Mucosa of stomach (tissue), 1 donor: ENCODE data around the gene SPRTN.

Source experiments
- H3K27me3 ChIP-seq: one replicate; pipeline ENCODE4 v1.7.0; 2013; ENCODE audit warnings: mild to moderate bottlenecking, low read length; ENCODE audit not compliant: control insufficient read depth, insufficient read depth
- H3K36me3 ChIP-seq: one replicate; pipeline ENCODE4 v1.7.0; 2013; ENCODE audit warnings: low read length; ENCODE audit not compliant: control insufficient read depth, insufficient read depth
- H3K4me1 ChIP-seq: one replicate; pipeline ENCODE4 v1.7.0; 2013; ENCODE audit warnings: mild to moderate bottlenecking, low read length; ENCODE audit not compliant: control insufficient read depth, insufficient read depth
- H3K4me3 ChIP-seq: one replicate; pipeline ENCODE4 v1.7.0; 2013; ENCODE audit warnings: low read length
- H3K9ac ChIP-seq: one replicate; pipeline ENCODE4 v1.7.0; 2013; ENCODE audit warnings: mild to moderate bottlenecking, low read length, moderate library complexity
- H3K9me3 ChIP-seq: one replicate; pipeline ENCODE4 v1.7.0; 2013; ENCODE audit warnings: mild to moderate bottlenecking, low read length, moderate library complexity; ENCODE audit not compliant: control insufficient read depth
- donor health status: Pancreatic carcinoma.

SPRTN gene

DNA sequence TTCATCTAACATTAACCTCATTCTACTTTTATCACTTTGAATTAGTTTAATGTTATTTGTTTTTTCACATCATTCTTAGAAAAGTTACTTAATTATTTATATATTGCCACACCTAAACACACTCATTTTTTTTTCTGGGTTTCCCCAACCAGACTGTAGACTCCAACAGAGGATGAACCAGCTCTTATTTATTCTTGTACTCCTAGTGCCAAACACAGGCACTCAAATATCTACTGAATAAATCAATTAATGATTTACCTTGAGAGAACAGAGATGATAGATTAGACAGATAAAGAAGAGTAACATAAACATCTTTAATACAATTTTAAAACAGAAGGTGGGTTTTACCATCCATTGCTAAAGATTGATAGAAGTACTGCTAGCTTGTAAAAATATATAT, 48.4 kb downstream of the SPRTN start:
- Histone ChIP-seq H3K4me1 (peaks cover 9% of the 10 kb centered on the region), H3K9me3 (no peaks in the 10 kb centered on the region), H3K27me3 (no peaks in the 10 kb centered on the region), H3K4me3 (no peak overlapping the region), H3K9ac (no peak overlapping the region), H3K36me3 (no peaks in the 10 kb centered on the region)

GRCh38 chr1:231387770-231388669, 49.9 kb downstream of the SPRTN start:
- Histone ChIP-seq H3K4me3 (no peak overlapping the region), H3K9me3 (no peaks in the 10 kb centered on the region), H3K9ac (no peak overlapping the region), H3K36me3 (no peaks in the 10 kb centered on the region), H3K27me3 (no peaks in the 10 kb centered on the region), H3K4me1 (peaks cover 15% of the 10 kb centered on the region)

DNA sequence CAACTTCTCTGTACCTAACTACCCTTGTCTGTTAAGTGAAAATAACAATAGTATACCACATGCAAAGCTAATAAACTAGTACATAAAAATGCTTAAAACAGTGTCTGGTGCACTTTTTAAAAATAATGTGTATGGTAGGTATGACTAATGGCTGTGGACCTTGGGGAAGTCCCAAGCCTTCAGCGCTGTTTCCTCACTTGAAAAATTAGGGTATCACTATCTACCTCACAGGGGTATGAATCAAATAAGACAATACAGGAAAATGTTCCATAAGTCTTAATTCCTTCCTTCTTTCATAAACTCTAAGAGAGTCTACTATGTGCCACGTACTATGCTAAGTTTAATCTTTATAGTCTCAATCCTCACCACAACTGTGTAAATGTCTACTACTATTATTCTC, 52.0 kb downstream of the SPRTN start:
- Histone ChIP-seq H3K9ac (no peak overlapping the region), H3K36me3 (no peaks in the 10 kb centered on the region), H3K4me3 (no peak overlapping the region), H3K4me1 (peaks cover 27% of the 10 kb centered on the region), H3K27me3 (no peaks in the 10 kb centered on the region), H3K9me3 (no peaks in the 10 kb centered on the region)

- Histone ChIP-seq H3K9ac (no peak overlapping the region), H3K27me3 (no peaks in the 10 kb centered on the region), H3K4me1 (peaks cover 26% of the 10 kb centered on the region), H3K36me3 (no peaks in the 10 kb centered on the region), H3K9me3 (no peaks in the 10 kb centered on the region), H3K4me3 (no peak overlapping the region)
Observed at GRCh38 chr1:231392389-231393131, 54.5 kb downstream of the SPRTN start.

GRCh38 chr1:231393668-231394067, 55.6 kb downstream of the SPRTN start:
- Histone ChIP-seq H3K9me3 (no peaks in the 10 kb centered on the region), H3K4me3 (no peak overlapping the region), H3K4me1 (peaks cover 26% of the 10 kb centered on the region), H3K36me3 (no peaks in the 10 kb centered on the region), H3K27me3 (no peaks in the 10 kb centered on the region), H3K9ac (no peak overlapping the region)

DNA sequence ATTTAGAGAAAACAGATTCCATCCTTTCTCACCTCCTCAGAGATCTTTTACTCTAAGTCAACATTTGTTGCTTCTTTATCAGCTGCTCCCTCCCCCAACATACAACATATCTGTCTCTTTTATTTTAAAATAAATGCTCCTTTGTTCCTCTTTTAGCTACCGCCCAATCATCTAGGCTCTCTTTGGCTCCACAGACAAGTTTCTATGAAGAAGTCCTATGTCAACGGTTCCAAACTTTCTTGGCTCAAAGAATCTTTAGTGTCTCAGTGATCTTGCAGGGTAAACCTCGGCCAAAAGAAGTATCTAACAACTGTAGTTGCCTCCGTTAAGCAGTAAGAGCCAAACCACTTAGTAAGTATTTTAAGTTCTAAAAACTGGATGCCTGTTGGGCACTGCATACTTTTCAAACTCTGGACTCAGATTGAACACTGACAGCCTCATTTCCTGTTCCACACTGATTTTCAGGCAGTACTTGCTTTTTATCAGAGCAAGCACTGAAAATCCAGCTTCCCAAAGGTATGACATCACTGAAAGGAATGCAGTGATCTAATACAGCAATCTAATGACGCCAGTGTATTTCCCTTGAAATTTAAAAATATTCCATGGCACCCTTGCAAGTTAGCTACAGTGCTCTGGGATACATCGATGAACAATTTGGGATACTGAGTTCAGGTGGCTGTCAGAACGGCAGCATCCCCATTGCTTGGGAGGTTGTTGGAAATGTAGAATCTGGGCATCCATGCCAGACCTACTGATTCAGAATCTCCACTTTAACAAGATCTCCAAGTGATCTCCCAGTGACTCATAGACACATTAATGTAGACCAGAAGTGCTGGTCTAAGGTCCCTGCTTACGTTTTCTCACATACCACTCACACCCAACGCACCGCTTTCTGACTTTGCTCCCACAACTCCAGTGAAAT, 57.2 kb downstream of the SPRTN start:
- Histone ChIP-seq H3K36me3 (no peaks in the 10 kb centered on the region), H3K9ac (no peak overlapping the region), H3K9me3 (no peaks in the 10 kb centered on the region), H3K27me3 (no peaks in the 10 kb centered on the region), H3K4me3 (no peak overlapping the region), H3K4me1 (peaks cover 26% of the 10 kb centered on the region)

- H3K4me1 ChIP-seq, result peaks cover 26% of the 10 kb centered on the region
- no peak overlapping the region for H3K9ac ChIP-seq
- no peak overlapping the region for H3K4me3 ChIP-seq
- H3K27me3 ChIP-seq, result no peaks in the 10 kb centered on the region
- no peaks in the 10 kb centered on the region for H3K36me3 ChIP-seq
- H3K9me3 ChIP-seq, result no peaks in the 10 kb centered on the region
Observed at GRCh38 chr1:231395998-231396390, 57.9 kb downstream of the SPRTN start.

DNA sequence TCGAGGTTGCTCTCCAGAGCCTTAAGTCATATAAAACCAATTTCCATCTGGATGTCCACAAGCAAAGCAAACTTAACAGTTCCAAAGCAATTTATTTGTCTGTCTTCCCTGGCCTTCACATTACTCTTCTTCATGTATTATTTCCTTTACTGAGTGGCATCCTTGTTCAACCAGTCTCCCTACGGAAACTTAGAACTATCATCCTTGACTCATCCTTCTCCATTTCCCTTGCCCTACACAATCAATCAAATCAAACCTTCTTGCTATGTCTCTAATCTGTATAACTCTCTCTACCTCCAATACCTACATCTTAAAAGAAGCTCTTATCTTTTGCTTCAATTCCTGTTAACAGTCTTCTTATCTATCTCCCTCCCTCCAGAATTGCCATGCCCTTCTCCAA, 58.5 kb downstream of the SPRTN start:
- H3K4me1 ChIP-seq, result peaks cover 26% of the 10 kb centered on the region
- no peak overlapping the region for H3K4me3 ChIP-seq
- no peak overlapping the region for H3K9ac ChIP-seq
- no peaks in the 10 kb centered on the region for H3K9me3 ChIP-seq
- H3K27me3 ChIP-seq, result no peaks in the 10 kb centered on the region
- no peaks in the 10 kb centered on the region for H3K36me3 ChIP-seq

DNA sequence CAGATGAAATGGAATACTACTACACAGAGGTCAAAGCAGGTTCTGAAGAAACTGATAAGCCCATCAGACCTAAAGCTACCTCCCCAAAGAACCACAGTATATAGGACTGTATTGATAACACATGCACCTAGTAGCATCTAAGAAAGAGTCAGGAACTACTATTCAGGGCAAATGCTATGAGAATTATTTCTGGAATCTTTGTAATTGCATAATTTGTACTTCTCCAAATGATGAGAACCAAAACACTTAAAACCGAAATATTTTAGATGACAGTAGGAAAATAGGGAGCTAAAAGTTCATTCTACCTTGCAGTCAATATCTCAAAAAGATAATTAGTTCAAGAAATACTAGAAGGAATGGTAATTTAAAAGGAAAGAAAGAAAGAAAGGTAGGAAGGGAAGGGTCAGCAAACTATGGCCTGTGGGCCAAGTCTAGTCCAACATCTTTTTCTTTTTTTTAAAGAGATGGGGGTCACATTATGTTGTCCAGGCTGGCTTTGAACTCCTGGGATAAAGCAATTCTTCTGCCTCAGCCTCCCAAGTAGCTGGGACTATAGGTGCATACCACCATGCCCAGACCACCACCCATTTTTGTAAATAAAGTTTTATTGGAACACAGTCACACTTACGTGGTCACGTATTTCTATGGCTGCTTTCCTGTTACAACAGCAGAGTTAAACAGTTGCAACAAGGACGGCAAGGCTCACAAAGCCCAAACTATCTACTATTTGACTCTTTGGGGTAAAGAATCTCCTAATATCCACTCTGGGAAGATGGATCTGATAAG, 60.0 kb downstream of the SPRTN start:
- H3K36me3 ChIP-seq, result no peaks in the 10 kb centered on the region
- H3K9me3 ChIP-seq, result no peaks in the 10 kb centered on the region
- H3K4me3 ChIP-seq, result no peak overlapping the region
- no peak overlapping the region for H3K9ac ChIP-seq
- peaks cover 19% of the 10 kb centered on the region for H3K4me1 ChIP-seq
- no peaks in the 10 kb centered on the region for H3K27me3 ChIP-seq

GRCh38 chr1:231401478-231401877, 63.4 kb downstream of the SPRTN start:
- H3K9ac ChIP-seq, result no peak overlapping the region
- no peaks in the 10 kb centered on the region for H3K27me3 ChIP-seq
- no peak overlapping the region for H3K4me3 ChIP-seq
- H3K4me1 ChIP-seq, result no peaks in the 10 kb centered on the region
- H3K36me3 ChIP-seq, result no peaks in the 10 kb centered on the region
- H3K9me3 ChIP-seq, result no peaks in the 10 kb centered on the region

DNA sequence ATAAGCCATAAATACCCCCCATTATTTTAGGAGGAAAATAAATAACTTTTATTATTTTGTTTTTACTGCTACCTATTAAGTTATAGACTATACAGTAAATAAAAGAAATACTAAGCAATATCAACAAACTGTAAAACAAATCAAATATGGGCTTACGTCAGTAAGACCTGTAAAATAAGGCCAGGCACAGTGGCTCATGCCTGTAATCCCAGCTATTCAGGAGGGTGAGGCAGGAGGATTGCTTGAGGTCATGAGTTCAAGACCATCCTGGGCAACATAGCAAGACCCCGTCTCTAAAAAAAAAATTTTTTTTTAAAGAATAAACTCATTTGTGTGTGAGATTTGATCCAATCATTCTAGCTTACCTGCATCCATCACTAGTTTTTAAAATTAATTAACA, 66.2 kb downstream of the SPRTN start:
- Histone ChIP-seq H3K4me1 (no peaks in the 10 kb centered on the region), H3K9me3 (no peaks in the 10 kb centered on the region), H3K4me3 (no peak overlapping the region), H3K9ac (no peak overlapping the region), H3K27me3 (no peaks in the 10 kb centered on the region), H3K36me3 (no peaks in the 10 kb centered on the region)
